OCI-LY7 (cell line): Measurements from ENCODE around the gene PDCD10. TPM values are rescaled to one million over a fixed set of nuclear protein-coding genes. Genes with fewer than 3 reads are reported as not detected.

Experiments used
- BruUV-seq: library from RNA; stranded (reverse); fragments of 400-500 nt; replicated peaks from 2 replicates; lab custom pipeline; 2021; lab: Mats Ljungman, UMichigan
- CTCF ChIA-PET: fragments of 300-600 bp; sonication (Branson Sonifier 250); formaldehyde crosslinking; loops from one replicate; lab custom pipeline; 2022; ENCODE audit warnings: antibody characterized with exemption; ENCODE audit not compliant: unreplicated experiment; lab: Charles Lee
- POLR2A ChIA-PET: fragments of 300-600 bp; sonication (Branson Sonifier 250); formaldehyde crosslinking; loops from one replicate; lab custom pipeline; 2022; ENCODE audit warnings: antibody characterized with exemption; lab: Charles Lee
- DNase-seq: peaks from one replicate; pipeline ENCODE4 v3.0.0-alpha.2; 2015; ENCODE audit warnings: low spot score
- H2AFZ ChIP-seq: fragments of 200-600 bp; sonication (generic), shearing (Covaris generic); 2 replicates; pipeline ENCODE4 v1.6.1; 2014; ENCODE audit warnings: mild to moderate bottlenecking, antibody characterized with exemption, low read length, moderate library complexity
- H3K27ac ChIP-seq: fragments of 200-600 bp; sonication (generic); 2 replicates; pipeline ENCODE4 v1.5.1; 2014; ENCODE audit warnings: mixed run types, low read depth, mild to moderate bottlenecking, moderate library complexity, low read length, inconsistent platforms; ENCODE audit not compliant: poor library complexity, severe bottlenecking
- H3K36me3 ChIP-seq: fragments of 200-600 bp; sonication (generic); 2 replicates; pipeline ENCODE4 v1.6.1; 2014; ENCODE audit warnings: mild to moderate bottlenecking, antibody characterized with exemption, low read length, moderate library complexity, mixed read lengths; ENCODE audit not compliant: insufficient read depth
- H3K4me1 ChIP-seq: fragments of 200-600 bp; sonication (generic); 2 replicates; pipeline ENCODE4 v1.5.1; 2014; ENCODE audit warnings: mild to moderate bottlenecking, low read length; ENCODE audit not compliant: insufficient read depth, poor library complexity, severe bottlenecking
- H3K4me2 ChIP-seq: fragments of 200-600 bp; sonication (generic); 2 replicates; pipeline ENCODE4 v1.6.1; 2014; ENCODE audit warnings: mild to moderate bottlenecking, low read length
- H3K4me3 ChIP-seq: fragments of 200-600 bp; sonication (generic); 2 replicates; pipeline ENCODE4 v1.5.1; 2014; ENCODE audit warnings: mild to moderate bottlenecking, low read depth, low read length; ENCODE audit not compliant: poor library complexity, severe bottlenecking
- H3K79me2 ChIP-seq: fragments of 200-600 bp; sonication (generic); 2 replicates; pipeline ENCODE4 v1.6.1; 2016; ENCODE audit warnings: low read depth, mild to moderate bottlenecking, low read length, moderate library complexity, mixed read lengths; ENCODE audit not compliant: insufficient read depth
- H3K9me2 ChIP-seq: fragments of 200-600 bp; sonication (generic); 2 replicates; pipeline ENCODE4 v1.6.1; 2016; ENCODE audit warnings: mild to moderate bottlenecking, low read length, mixed read lengths; ENCODE audit not compliant: insufficient read depth
- H3K9me3 ChIP-seq: fragments of 200-600 bp; sonication (generic); 2 replicates; pipeline ENCODE4 v1.6.1; 2014; ENCODE audit warnings: mild to moderate bottlenecking, mixed run types, low read length, mixed read lengths
- H4K20me1 ChIP-seq: fragments of 200-600 bp; sonication (generic); 2 replicates; pipeline ENCODE4 v1.6.1; 2014; ENCODE audit warnings: mild to moderate bottlenecking, antibody characterized with exemption, low read length, moderate library complexity, mixed read lengths; ENCODE audit not compliant: insufficient read depth
- CTCF ChIP-seq: fragments of 200-600 bp; sonication (generic); conservative IDR thresholded peaks from 2 replicates; pipeline ENCODE4 v1.5.1; 2014; ENCODE audit warnings: mild to moderate bottlenecking, antibody characterized with exemption, low read length, moderate library complexity, mixed read lengths
- EZH2phosphoT487 ChIP-seq: fragments of 200-600 bp; sonication (generic); IDR thresholded peaks from 2 replicates; pipeline ENCODE4 v1.6.1; 2018; ENCODE audit warnings: low read depth, borderline replicate concordance, mild to moderate bottlenecking, mixed run types, antibody characterized with exemption, low read length, moderate library complexity, mixed read lengths
- intact Hi-C: fragments of 100-400 bp; cut with micrococcal nuclease; formaldehyde crosslinking; loops from one replicate; pipeline ENCODE4 v1.10.0; 2022; ENCODE audit not compliant: unreplicated experiment
- total RNA-seq, 2 experiments: library from RNA; depleted of rRNA in 1 of 2; stranded (reverse); fragments of >200 nt in 1 of 2; shearing (Covaris generic) in 1 of 2; gene quantifications; 2 replicates each; pipeline ENCODE4 v1.2.3, GENCODE V29; 2014 to 2022

Gene PDCD10
- total RNA-seq, 2 experiments from 2014 or later, result 76.3 to 84.4 TPM

DNA sequence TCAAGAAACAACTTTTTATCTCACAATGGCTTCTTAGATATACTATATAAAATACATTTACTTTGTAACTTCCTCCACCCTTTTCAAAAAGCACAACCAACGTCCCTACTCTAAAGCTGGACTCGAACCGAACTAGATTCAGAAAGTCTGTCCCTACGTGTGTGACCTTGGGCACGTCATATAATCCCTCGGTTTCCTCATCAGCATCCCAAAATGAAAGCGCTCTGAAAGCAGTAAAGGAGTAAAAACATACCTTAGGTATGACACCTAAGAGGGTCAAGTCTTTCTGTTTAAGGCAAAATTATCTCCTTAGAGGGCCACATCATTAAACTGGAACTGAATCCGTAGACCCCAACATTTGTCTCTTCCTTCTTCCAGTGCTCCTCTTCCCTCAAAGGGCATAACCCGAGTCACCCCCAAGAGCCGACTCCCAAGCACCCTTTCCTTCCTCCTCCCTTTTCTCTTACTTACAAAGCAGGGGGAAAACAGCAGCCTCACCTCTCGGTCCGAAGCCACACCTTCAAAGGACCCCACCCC lies 663 bp downstream of the PDCD10 start:
- TF ChIP-seq EZH2phosphoT487, result no peak
- no peaks in the 10 kb centered on the region for H3K9me2 ChIP-seq
- peak overlapping the region; percentile 26; the same call in 1 of the 2 replicates for H2AFZ ChIP-seq
- CTCF ChIA-PET, result no interaction called here
- H3K27ac ChIP-seq, result peak overlapping the region; percentile 93
- peaks cover 18% of the 10 kb centered on the region for H3K36me3 ChIP-seq
- H4K20me1 ChIP-seq, result peaks cover 48% of the 10 kb centered on the region
- DNase-seq, result peak; percentile 37
- H3K9me3 ChIP-seq, result no peaks in the 10 kb centered on the region
- peaks cover 55% of the 10 kb centered on the region for H3K4me1 ChIP-seq
- H3K4me2 ChIP-seq, result peak overlapping the region; percentile 95
- POLR2A ChIA-PET, result interaction anchor here (0.6 to 4.3 kb wide), 4 partner anchors 16 to 40 kb away, joined by 3 to 40 read pairs (median 16); no protein-coding TSS in a partner anchor
- peaks cover 87% of the 10 kb centered on the region for H3K79me2 ChIP-seq
- TSS peak; percentile 54 for BruUV-seq
- peak overlapping the region; percentile 96 for H3K4me3 ChIP-seq
- intact Hi-C loops, result loop anchor here (1.0 to 10.0 kb wide), 3 partner anchors 149 to 471 kb away; partner anchors contain the start of gene GOLIM4

DNA sequence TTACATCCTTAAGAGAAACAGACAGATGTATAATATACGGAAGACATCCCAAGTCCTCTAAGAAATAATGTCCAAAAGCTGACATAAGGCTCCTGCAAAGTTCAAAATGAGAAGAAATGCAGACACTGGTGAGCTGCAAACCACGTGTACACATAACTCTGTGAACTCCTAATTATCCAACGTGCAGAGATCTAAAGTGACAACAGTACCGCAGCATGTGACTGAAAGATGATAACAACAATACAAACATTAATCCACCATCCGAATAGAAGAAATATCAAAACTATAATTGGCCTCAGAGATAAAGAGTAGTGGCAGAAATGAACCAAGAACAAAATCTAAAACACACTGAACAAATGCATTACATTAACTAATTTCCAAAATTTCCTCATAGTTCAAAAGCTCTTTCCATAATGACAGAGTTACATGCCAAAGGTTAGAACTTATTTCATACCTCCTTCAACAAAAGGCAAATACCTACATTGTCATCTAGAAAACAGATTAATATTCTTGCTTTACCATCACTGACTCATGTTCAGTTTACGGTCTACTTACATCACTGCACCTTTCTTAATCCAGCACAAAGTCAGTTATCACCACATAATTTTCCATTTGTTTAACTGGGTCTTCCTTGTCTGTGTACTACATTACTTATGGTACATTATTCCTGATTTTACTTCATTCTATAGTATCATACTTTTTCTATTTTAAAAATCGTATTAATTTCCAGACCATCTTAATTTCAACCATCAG lies 2.2 kb downstream of the PDCD10 start:
- intact Hi-C loops, result loop anchor here (10.0 kb wide), 1 partner anchor 472 kb away; no protein-coding TSS in a partner anchor
- H4K20me1 ChIP-seq, result peaks cover 64% of the 10 kb centered on the region

More for the DNA sequence above, 2.2 kb downstream of the PDCD10 start:
- Histone ChIP-seq H3K9me3 (no peaks in the 10 kb centered on the region), H3K9me2 (no peaks in the 10 kb centered on the region), H3K36me3 (peaks cover 23% of the 10 kb centered on the region), H3K79me2 (peaks cover 87% of the 10 kb centered on the region), H3K4me3 (peak overlapping the region; percentile 96), H3K4me2 (peak overlapping the region; percentile 95), H3K27ac (no peak overlapping the region), H3K4me1 (peaks cover 54% of the 10 kb centered on the region), H2AFZ (no peak overlapping the region)
- no TSS peak for BruUV-seq
- no peak for DNase-seq
- CTCF ChIA-PET, result interaction anchor here (0.9 kb wide), 1 partner anchor 118 kb away, joined by 3 read pairs; no protein-coding TSS in a partner anchor
- POLR2A ChIA-PET, result interaction anchor here (0.6 to 1.5 kb wide), 4 partner anchors 8 to 136 kb away, joined by 3 to 4 read pairs (median 3); no protein-coding TSS in a partner anchor
- no peak for TF ChIP-seq CTCF
- TF ChIP-seq EZH2phosphoT487, result no peak
